IPS DF 6.9 (cell line): ENCODE results near the gene LYVE1.

Source experiments
- DNase-seq: peaks from one replicate; pipeline ENCODE4 v3.0.0-alpha.2; 2013; ENCODE audit warnings: low read depth, low spot score
- H3K27ac ChIP-seq: one replicate; pipeline ENCODE4 v1.5.1; 2013; ENCODE audit warnings: low read length, control low read depth
- H3K27me3 ChIP-seq: 2 replicates; pipeline ENCODE4 v1.6.1; 2013; ENCODE audit warnings: mild to moderate bottlenecking, low read length; ENCODE audit not compliant: control insufficient read depth, insufficient read depth
- H3K36me3 ChIP-seq: 2 replicates; pipeline ENCODE4 v1.6.1; 2013; ENCODE audit warnings: low read length; ENCODE audit not compliant: control insufficient read depth, insufficient read depth
- H3K4me1 ChIP-seq: 2 replicates; pipeline ENCODE4 v1.6.1; 2013; ENCODE audit warnings: low read length; ENCODE audit not compliant: control insufficient read depth, insufficient read depth
- H3K4me3 ChIP-seq: 2 replicates; pipeline ENCODE4 v1.5.1; 2013; ENCODE audit warnings: mild to moderate bottlenecking, low read length
- H3K9me3 ChIP-seq: 2 replicates; pipeline ENCODE4 v1.6.1; 2013; ENCODE audit warnings: low read length, inconsistent platforms; ENCODE audit not compliant: control insufficient read depth, insufficient read depth
- WGBS: extraction: QIAGEN DNeasy Blood & Tissue Kit; methylation state at CpG from one replicate; pipeline ENCODE4 v1.1.7; 2013; ENCODE audit warnings: mixed read lengths, missing lambda C conversion rate; ENCODE audit not compliant: insufficient read length, insufficient coverage; 5-methylcytosine and 5-hydroxymethylcytosine counted together

Gene LYVE1, protein sequence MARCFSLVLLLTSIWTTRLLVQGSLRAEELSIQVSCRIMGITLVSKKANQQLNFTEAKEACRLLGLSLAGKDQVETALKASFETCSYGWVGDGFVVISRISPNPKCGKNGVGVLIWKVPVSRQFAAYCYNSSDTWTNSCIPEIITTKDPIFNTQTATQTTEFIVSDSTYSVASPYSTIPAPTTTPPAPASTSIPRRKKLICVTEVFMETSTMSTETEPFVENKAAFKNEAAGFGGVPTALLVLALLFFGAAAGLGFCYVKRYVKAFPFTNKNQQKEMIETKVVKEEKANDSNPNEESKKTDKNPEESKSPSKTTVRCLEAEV

GRCh38 chr11:10568486-10568941 is at the start of gene LYVE1:
TSS of gene LYVE1 (minus strand) at chr11:10568665. CDS start at chr11:10568532, 133 bp downstream.
- Histone ChIP-seq H3K27ac (no peak within 1 kb of the TSS), H3K36me3 (no peaks in the 10 kb centered on the region), H3K9me3 (no peaks in the 10 kb centered on the region), H3K4me3 (no peak within 1 kb of the TSS), H3K27me3 (no peaks in the 10 kb centered on the region), H3K4me1 (no peaks in the 10 kb centered on the region)
- WGBS: no CpG with 5 or more reads among the region's 7 CpGs
- DNase-seq: no peak

- Histone ChIP-seq H3K9me3 (no peaks in the 10 kb centered on the region), H3K27ac (no peak overlapping the region), H3K27me3 (no peaks in the 10 kb centered on the region), H3K4me3 (no peak overlapping the region), H3K36me3 (no peaks in the 10 kb centered on the region), H3K4me1 (no peaks in the 10 kb centered on the region)
- no CpG with 5 or more reads among the region's 1 CpG for WGBS
- no peak for DNase-seq
Observed at GRCh38 chr11:10617551-10617950, 49.1 kb upstream of the LYVE1 start.

DNA sequence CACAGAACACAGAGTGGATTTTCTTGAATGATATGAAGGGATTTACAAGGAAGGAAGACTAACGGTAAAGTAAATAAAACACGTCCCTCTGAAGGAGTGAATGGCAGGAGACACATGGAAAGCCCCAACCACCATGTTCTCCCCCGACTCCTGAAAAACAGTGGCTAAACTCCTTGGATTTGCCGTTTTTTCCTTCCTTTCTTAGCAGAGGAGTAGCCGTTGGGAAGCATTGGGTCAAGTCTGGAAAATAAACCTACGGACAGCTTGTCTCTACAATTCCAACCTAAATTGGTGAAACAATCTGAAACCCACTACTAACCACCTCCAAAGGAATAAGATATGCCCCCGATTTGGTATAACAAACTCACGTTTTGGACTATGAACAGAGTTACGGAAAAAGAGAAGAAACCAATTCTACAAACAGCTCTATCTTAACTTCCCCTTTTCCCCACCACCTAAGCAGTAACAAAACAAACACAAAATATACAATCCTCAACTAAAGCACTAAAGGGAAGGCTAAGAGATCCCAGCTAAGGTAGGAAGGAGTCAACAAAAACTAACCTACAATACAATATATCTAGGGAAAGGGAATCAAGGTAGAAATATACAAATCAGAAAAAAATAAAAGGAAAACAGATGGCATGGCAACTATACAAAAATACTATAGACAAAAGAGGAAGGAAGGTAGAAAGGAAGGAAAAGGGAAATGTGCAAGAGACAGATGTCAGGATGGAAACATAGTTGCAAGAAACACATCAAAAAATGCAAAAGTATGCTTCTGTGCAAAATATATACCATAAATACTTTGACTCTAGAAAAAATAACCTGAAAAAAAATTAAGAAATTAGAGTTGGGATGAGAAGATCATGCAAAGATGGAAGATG is 43.8 kb upstream of the LYVE1 start:
- Histone ChIP-seq H3K4me3 (no peak overlapping the region), H3K9me3 (no peaks in the 10 kb centered on the region), H3K27me3 (no peaks in the 10 kb centered on the region), H3K4me1 (no peaks in the 10 kb centered on the region), H3K36me3 (no peaks in the 10 kb centered on the region), H3K27ac (no peak overlapping the region)
- no CpG with 5 or more reads among the region's 9 CpGs for WGBS
- no peak for DNase-seq

DNA sequence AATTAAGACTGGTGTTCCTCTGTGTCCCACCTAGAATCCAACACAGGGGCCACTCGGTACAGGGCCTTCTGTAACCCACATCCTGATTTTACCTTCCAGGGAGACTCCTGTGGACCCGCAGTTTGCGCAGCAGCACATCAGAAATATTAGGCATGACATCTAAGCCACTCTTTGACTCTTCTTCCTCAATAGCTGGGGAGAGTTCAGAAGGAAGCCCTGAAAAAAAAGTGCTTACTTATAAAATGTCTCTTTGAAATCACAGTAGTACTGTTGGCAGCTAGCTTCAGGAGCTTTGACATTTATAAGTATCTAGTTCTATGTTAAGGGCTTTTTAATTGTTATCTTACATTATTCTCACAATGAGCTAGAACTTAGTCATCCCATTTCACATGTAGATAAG is 41.2 kb upstream of the LYVE1 start:
- Histone ChIP-seq H3K4me3 (no peak overlapping the region), H3K27me3 (no peaks in the 10 kb centered on the region), H3K4me1 (no peaks in the 10 kb centered on the region; the same call in 1 of the 2 replicates), H3K27ac (no peak overlapping the region), H3K9me3 (no peaks in the 10 kb centered on the region), H3K36me3 (no peaks in the 10 kb centered on the region)
- no CpG with 5 or more reads among the region's 3 CpGs for WGBS
- DNase-seq: no peak

GRCh38 chr11:10608584-10608983 is 40.1 kb upstream of the LYVE1 start:
- no peak for DNase-seq
- Histone ChIP-seq H3K4me1 (no peaks in the 10 kb centered on the region; the same call in 1 of the 2 replicates), H3K9me3 (no peaks in the 10 kb centered on the region), H3K27ac (no peak overlapping the region), H3K4me3 (no peak overlapping the region), H3K36me3 (no peaks in the 10 kb centered on the region), H3K27me3 (no peaks in the 10 kb centered on the region)

DNA sequence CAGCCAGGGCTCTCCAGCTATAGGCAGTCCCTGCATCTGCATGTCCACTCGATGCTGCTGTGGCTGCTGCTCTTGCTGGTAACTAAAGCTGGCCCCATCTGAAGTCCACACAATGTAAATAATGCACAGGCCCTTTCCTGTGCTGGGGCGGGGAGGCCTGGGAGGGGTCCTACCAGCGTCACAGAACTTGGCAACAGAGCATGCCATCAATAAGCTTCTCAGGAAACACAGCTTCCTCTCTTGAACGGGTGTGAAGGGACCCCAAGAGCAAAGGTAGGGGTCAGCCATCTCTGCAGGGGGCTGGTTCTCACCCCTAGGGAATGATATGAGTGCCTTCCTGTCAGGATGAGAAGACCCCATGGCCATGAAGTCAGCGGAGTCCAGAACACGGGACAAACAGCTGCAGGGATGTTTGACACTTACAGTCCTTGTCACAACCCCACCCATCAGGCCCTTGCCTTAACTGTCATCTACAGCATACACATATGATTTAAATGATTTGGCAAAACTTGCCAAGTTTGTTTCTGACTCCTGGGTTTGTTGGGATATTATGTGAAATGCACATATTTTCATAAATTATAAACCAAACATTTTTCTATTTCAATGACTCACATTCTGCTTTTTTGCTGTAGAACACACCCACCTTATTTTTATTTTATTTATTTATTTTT is 39.1 kb upstream of the LYVE1 start:
- WGBS: no CpG with 5 or more reads among the region's 6 CpGs
- no peak overlapping the region for H3K4me3 ChIP-seq
- H3K27ac ChIP-seq: no peak overlapping the region

GRCh38 chr11:10606536-10607208 is 38.2 kb upstream of the LYVE1 start:
- Histone ChIP-seq H3K27me3 (no peaks in the 10 kb centered on the region), H3K9me3 (no peaks in the 10 kb centered on the region), H3K36me3 (no peaks in the 10 kb centered on the region), H3K27ac (no peak overlapping the region), H3K4me3 (no peak overlapping the region), H3K4me1 (no peaks in the 10 kb centered on the region; the same call in 1 of the 2 replicates)
- no CpG with 5 or more reads among the region's 6 CpGs for WGBS
- no peak for DNase-seq

More for the DNA sequence above, 39.1 kb upstream of the LYVE1 start:
- no peaks in the 10 kb centered on the region for H3K36me3 ChIP-seq
- H3K9me3 ChIP-seq: no peaks in the 10 kb centered on the region
- DNase-seq: no peak
- no peaks in the 10 kb centered on the region for H3K27me3 ChIP-seq
- no peaks in the 10 kb centered on the region; the same call in 1 of the 2 replicates for H3K4me1 ChIP-seq

DNA sequence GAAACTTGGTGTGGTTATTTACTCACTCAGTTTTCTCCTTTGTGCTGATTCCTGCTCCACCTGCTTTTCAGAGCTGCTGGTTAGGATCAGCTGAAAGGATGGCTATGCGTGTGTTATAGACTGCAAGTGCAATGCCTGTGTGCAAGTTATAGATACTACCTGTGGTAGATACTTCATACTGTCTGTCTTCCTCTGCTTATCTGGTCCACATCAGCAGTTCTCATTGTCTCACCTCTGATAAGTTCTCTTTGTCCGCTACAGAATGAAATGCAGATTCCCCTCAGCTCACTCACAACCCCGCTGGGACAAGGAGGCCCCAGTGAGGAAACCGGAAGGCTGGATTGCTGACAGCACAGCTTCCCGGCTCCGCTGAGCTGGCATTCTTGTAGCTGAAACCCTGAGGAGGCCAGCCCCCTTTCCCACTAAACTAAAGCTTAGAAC is 37.5 kb upstream of the LYVE1 start:
- Histone ChIP-seq H3K4me3 (no peak overlapping the region), H3K9me3 (no peaks in the 10 kb centered on the region), H3K4me1 (no peaks in the 10 kb centered on the region; the same call in 1 of the 2 replicates), H3K27me3 (no peaks in the 10 kb centered on the region), H3K27ac (no peak overlapping the region), H3K36me3 (no peaks in the 10 kb centered on the region)
- peak; percentile 27 for DNase-seq
- WGBS: no CpG with 5 or more reads among the region's 6 CpGs

DNA sequence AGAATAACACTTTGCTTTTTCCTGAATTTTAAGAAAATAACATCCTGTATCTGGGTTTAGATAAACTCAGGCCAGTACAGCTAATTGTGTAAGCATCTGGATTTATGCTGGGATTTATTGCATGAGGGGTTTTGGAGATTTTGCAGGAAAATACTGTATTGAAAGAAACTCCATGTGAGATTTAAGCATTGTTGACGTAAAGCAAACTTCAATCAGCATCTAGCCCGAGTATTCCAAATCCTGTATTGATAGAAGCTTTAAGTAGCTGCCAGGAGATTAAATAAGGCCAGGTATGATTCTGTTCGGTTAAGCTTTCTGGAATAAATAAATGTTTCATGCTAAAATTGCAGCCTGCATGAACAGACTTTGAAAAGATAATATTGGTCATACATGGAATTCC is 36.3 kb upstream of the LYVE1 start:
- no CpG with 5 or more reads among the region's 3 CpGs for WGBS
- Histone ChIP-seq H3K4me3 (no peak overlapping the region), H3K27me3 (no peaks in the 10 kb centered on the region), H3K36me3 (no peaks in the 10 kb centered on the region), H3K27ac (no peak overlapping the region), H3K9me3 (no peaks in the 10 kb centered on the region), H3K4me1 (no peaks in the 10 kb centered on the region; the same call in 1 of the 2 replicates)
- no peak for DNase-seq

- H3K36me3 ChIP-seq: no peaks in the 10 kb centered on the region
- DNase-seq: no peak
- H3K27ac ChIP-seq: no peak overlapping the region
- no peaks in the 10 kb centered on the region for H3K27me3 ChIP-seq
- WGBS: no CpG with 5 or more reads among the region's 9 CpGs
- H3K9me3 ChIP-seq: no peaks in the 10 kb centered on the region
- no peaks in the 10 kb centered on the region; the same call in 1 of the 2 replicates for H3K4me1 ChIP-seq
- H3K4me3 ChIP-seq: no peak overlapping the region
Observed at GRCh38 chr11:10604340-10604748, 35.9 kb upstream of the LYVE1 start.
